ENCODE data around the gene GRID2IP. TPM values are rescaled to one million over a fixed set of nuclear protein-coding genes. Genes with fewer than 3 reads are reported as not detected.

Gene GRID2IP
- total and polyA plus RNA-seq, 2 of the 13 experiments (the other 11 are each of a cell fraction or from before 2014, with no cell fraction given) = 0.03 TPM; not detected in 1

DNA sequence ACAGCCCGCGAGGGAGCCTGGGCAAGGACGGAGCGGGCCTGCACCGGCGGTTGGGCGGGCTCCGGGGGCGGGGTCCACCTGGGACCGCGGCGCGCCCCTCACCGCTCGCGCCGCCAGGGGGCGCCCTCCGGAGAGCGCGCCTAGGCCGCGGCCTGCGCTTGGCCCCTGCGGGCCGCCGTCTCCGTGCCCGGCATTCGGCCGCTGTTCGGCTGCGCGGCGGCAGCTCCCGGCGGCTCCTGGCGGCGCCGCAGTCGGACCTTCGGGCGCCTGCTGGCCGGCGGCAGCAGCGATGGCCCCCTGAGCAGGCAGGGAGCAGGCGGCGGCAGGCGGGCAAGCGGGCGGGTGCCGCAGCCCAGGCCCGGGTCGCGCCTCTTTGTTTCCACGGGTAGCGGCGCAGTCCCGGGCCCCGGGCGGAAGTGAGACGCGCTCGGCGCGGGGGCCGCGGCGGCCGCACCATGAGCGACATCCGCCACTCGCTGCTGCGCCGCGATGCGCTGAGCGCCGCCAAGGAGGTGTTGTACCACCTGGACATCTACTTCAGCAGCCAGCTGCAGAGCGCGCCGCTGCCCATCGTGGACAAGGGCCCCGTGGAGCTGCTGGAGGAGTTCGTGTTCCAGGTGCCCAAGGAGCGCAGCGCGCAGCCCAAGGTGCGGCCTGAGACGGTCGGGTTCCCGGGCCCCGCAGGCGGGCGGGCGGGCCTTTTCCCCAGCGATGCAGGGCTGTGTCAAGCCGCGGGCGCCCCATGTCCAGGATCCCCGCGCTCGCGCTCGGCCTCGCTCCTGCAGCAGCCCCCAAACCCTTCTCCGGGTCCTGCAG lies 38.8 kb upstream of the GRID2IP start, which contains the start of gene INTS15 (continued):
- TF ChIP-seq, protein P1, sequence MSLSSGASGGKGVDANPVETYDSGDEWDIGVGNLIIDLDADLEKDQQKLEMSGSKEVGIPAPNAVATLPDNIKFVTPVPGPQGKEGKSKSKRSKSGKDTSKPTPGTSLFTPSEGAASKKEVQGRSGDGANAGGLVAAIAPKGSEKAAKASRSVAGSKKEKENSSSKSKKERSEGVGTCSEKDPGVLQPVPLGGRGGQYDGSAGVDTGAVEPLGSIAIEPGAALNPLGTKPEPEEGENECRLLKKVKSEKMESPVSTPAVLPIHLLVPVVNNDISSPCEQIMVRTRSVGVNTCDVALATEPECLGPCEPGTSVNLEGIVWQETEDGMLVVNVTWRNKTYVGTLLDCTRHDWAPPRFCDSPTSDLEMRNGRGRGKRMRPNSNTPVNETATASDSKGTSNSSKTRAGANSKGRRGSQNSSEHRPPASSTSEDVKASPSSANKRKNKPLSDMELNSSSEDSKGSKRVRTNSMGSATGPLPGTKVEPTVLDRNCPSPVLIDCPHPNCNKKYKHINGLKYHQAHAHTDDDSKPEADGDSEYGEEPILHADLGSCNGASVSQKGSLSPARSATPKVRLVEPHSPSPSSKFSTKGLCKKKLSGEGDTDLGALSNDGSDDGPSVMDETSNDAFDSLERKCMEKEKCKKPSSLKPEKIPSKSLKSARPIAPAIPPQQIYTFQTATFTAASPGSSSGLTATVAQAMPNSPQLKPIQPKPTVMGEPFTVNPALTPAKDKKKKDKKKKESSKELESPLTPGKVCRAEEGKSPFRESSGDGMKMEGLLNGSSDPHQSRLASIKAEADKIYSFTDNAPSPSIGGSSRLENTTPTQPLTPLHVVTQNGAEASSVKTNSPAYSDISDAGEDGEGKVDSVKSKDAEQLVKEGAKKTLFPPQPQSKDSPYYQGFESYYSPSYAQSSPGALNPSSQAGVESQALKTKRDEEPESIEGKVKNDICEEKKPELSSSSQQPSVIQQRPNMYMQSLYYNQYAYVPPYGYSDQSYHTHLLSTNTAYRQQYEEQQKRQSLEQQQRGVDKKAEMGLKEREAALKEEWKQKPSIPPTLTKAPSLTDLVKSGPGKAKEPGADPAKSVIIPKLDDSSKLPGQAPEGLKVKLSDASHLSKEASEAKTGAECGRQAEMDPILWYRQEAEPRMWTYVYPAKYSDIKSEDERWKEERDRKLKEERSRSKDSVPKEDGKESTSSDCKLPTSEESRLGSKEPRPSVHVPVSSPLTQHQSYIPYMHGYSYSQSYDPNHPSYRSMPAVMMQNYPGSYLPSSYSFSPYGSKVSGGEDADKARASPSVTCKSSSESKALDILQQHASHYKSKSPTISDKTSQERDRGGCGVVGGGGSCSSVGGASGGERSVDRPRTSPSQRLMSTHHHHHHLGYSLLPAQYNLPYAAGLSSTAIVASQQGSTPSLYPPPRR (CRISPR knock-in tag; IDR thresholded peaks at IDR 0.05; ENCODE audit: borderline replicate concordance) = no peak
- TF ChIP-seq RARG (CRISPR knock-in tag; IDR thresholded peaks at IDR 0.05; ENCODE audit: low read depth) (no peak), BORCS8-MEF2B (CRISPR knock-in tag; IDR thresholded peaks at IDR 0.05) (no peak; the same call in none of the 2 replicates), ZNF761 (CRISPR knock-in tag; conservative IDR thresholded peaks at IDR 0.05) (no peak), NONO (IDR thresholded peaks at IDR 0.05) (no peak), NONO (CRISPR knock-in tag; conservative IDR thresholded peaks at IDR 0.05) (no peak; the same call in 1 of the 2 replicates), SMC3 (IDR thresholded peaks at IDR 0.05; ENCODE audit: low read length) (no peak; the same call in 1 of the 2 replicates), RCOR2 (CRISPR knock-in tag; IDR thresholded peaks at IDR 0.05) (no peak), KLF11 (CRISPR knock-in tag; IDR thresholded peaks at IDR 0.05) (no peak), ZNF530 (CRISPR knock-in tag; IDR thresholded peaks at IDR 0.05; ENCODE audit: low read depth) (no peak), KDM1A (CRISPR knock-in tag; IDR thresholded peaks at IDR 0.05) (no peak), AGO1 (IDR thresholded peaks at IDR 0.05; ENCODE audit: low read depth, low read length, poor library complexity, severe bottlenecking) (peak; percentile 95), ZBTB21 (CRISPR knock-in tag; IDR thresholded peaks at IDR 0.05) (no peak), TEAD2 (CRISPR knock-in tag; IDR thresholded peaks at IDR 0.05) (no peak), ZNF607 (CRISPR knock-in tag; IDR thresholded peaks at IDR 0.05; ENCODE audit: borderline replicate concordance) (no peak), MAF1 (CRISPR knock-in tag; IDR thresholded peaks at IDR 0.05; ENCODE audit: borderline replicate concordance) (no peak), SP2 (CRISPR knock-in tag; IDR thresholded peaks at IDR 0.05) (no peak), PITX1 (CRISPR knock-in tag; IDR thresholded peaks at IDR 0.05) (no peak; the same call in 1 of the 2 replicates), ZNF878 (CRISPR knock-in tag; IDR thresholded peaks at IDR 0.05) (no peak), NR2C2 (CRISPR knock-in tag; IDR thresholded peaks at IDR 0.05; ENCODE audit: borderline replicate concordance) (no peak), ZNF225 (CRISPR knock-in tag; IDR thresholded peaks at IDR 0.05) (no peak)
- TF ChIP-seq, protein P2, sequence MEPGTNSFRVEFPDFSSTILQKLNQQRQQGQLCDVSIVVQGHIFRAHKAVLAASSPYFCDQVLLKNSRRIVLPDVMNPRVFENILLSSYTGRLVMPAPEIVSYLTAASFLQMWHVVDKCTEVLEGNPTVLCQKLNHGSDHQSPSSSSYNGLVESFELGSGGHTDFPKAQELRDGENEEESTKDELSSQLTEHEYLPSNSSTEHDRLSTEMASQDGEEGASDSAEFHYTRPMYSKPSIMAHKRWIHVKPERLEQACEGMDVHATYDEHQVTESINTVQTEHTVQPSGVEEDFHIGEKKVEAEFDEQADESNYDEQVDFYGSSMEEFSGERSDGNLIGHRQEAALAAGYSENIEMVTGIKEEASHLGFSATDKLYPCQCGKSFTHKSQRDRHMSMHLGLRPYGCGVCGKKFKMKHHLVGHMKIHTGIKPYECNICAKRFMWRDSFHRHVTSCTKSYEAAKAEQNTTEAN (CRISPR knock-in tag; conservative IDR thresholded peaks at IDR 0.05) = no peak; the same call in 1 of the 2 replicates
- TF ChIP-seq, protein P3, sequence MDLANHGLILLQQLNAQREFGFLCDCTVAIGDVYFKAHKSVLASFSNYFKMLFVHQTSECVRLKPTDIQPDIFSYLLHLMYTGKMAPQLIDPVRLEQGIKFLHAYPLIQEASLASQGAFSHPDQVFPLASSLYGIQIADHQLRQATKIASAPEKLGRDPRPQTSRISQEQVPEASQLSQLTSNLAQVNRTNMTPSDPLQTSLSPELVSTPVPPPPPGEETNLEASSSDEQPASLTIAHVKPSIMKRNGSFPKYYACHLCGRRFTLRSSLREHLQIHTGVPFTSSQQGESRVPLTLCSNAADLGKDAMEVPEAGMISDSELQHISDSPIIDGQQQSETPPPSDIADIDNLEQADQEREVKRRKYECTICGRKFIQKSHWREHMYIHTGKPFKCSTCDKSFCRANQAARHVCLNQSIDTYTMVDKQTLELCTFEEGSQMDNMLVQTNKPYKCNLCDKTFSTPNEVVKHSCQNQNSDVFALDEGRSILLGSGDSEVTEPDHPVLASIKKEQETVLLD (CRISPR knock-in tag; IDR thresholded peaks at IDR 0.05; ENCODE audit: low read depth) = peak; percentile 78
